Smooth muscle cell of bladder (primary cell): ENCODE data around the gene SEM1. TPM values are rescaled to one million over a fixed set of nuclear protein-coding genes. Genes with fewer than 3 reads are reported as not detected.

ENCODE experiments used
- total RNA-seq: library from RNA; depleted of rRNA; stranded (reverse); fragments of >200 nt; gene quantifications from 2 replicates; pipeline ENCODE4 v1.2.3, GENCODE V29; 2014

SEM1 gene
- total RNA-seq: 148 and 179 TPM in 2 replicates

DNA sequence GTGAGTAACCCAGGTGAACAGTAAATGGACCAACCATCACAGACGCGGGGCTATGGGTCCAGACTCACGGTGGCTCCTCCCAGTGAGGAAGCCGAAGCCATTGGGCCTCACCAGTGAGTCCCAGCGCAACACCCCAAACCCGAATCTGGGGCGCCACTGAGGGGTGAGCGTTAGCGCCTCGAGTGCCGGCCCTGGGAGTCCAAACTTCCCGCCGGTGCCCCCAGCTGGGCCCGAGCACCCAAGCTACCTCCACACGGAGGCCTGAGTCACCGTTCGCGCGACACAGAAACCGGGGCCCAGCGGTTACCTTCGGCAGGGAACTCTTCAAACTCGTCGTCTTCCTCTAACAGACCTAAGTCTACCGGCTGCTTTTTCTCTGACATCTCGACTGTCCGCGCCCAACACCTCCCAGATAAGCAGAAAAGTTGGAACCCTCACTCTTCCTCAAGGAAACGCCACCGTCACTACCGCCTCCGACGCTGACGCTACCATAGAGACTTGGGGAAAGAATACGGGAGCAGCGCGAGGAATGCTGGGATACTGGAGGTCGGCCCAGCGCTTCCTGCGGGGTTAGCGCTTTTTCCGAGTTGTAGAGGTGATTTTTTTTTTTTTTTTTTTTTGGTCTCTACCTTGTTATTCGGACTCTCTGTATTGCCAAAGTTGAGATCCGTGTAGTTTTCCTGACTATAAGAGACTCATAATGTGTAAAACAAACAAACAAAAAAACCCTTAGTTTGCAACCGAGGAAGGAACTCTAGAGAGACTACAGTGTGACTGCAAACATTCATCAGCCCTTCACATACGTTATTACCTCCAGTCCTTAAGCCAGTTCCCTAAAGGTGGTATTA lies at the start of gene SEM1:
Gene SEM1 (minus strand): TSS at position 466 of the 848 bp plus-strand sequence. CDS start 83 bp downstream, at position 383.

